Right cardiac atrium (tissue), 5 donors: ENCODE data around the gene RFTN1. TPM values are rescaled to one million over a fixed set of nuclear protein-coding genes. Genes with fewer than 3 reads are reported as not detected.

Source experiments
- ATAC-seq, 2 donors: fragments of 200-7000 bp; cut with Tn5 transposase; one replicate each; pipeline versions ENCODE4 v1.8.0 to v1.9.1; 2020; ENCODE audit warnings: moderate library complexity in 2 of 2, mild to moderate bottlenecking in 1 of 2
- DNase-seq, 3 donors: peaks; one replicate each; pipeline ENCODE4 v3.0.0-alpha.2; 2020
- H3K27ac ChIP-seq: one replicate; pipeline ENCODE4 v1.5.1; 2013; ENCODE audit warnings: mild to moderate bottlenecking, low read length, control low read depth, moderate library complexity
- H3K27me3 ChIP-seq: one replicate; pipeline ENCODE4 v1.6.1; 2013; ENCODE audit not compliant: control insufficient read depth, insufficient read depth
- H3K4me1 ChIP-seq: one replicate; pipeline ENCODE4 v1.6.1; 2013; ENCODE audit warnings: low read length; ENCODE audit not compliant: control insufficient read depth, insufficient read depth
- H3K4me3 ChIP-seq: one replicate; pipeline ENCODE4 v1.5.1; 2013; ENCODE audit warnings: low read length, control low read depth
- H3K9me3 ChIP-seq: one replicate; pipeline ENCODE4 v1.6.1; 2013; ENCODE audit warnings: low read length; ENCODE audit not compliant: control insufficient read depth
- WGBS: extraction: QIAGEN DNeasy Blood & Tissue Kit; methylation state at CpG from one replicate; pipeline ENCODE4 v1.1.7; 2013; 5-methylcytosine and 5-hydroxymethylcytosine counted together
- intact Hi-C, 4 donors: fragments of 100-400 bp; cut with DNase I; formaldehyde crosslinking; loops; one replicate each; pipeline versions ENCODE4 v1.11.0 to v1.14.0; 2022 to 2023
- polyA plus RNA-seq: library from polyadenylated mRNA; stranded (reverse); fragments of 200-250 nt; gene quantifications from one replicate; pipeline ENCODE4 v1.2.3, GENCODE V29; 2013
- total RNA-seq, 4 donors: library from RNA; stranded (reverse); fragmentation: NEBNext Ultra II Directional; extraction: Animal tissue kit (Norgen Biotek cat#: 25700); gene quantifications; one replicate each; pipeline ENCODE4 v1.2.1, GENCODE V29; 2021
- donor health status: healthy with polysubstance abuse.
- donor health status: DM: no; HTN: yes; CAD: no.
- donor health status: DM: no; HTN: no; CAD: no.
- donor health status: DM: no; HTN: yes; CAD: no; lungs with severe emphysema.
- donor health status: DM: yes; HTN: yes; CAD: no.

RFTN1 gene
- total and polyA plus RNA-seq, 5 donors = 17.9 to 23.6 (median 21.2) TPM

DNA sequence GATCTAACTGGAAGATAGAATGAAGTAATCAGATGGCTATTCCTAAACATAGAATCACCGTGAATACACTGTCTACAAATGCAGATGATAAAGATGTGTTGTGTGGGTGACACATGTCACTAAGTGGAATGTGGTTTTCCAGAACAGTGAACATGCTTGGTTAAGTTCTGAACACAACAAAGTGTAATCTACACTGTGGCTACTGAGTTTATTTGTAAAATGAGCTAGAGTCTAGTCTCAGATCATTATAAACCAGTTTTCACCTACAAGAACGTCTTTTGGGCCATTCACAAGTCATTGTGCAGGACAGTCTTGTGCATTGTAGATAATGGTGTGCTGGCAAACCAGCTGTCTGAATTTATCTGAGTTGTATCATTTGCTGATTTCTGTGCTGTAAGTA, 213.2 kb downstream of the RFTN1 start:
- 73% methylated on average over 2 of the region's 2 CpGs for WGBS
- no peak overlapping the region for H3K27ac ChIP-seq
- H3K4me1 ChIP-seq = peaks cover 8% of the 10 kb centered on the region
- H3K4me3 ChIP-seq = no peak overlapping the region
- DNase-seq (no peak), ATAC-seq (no peak)
- H3K9me3 ChIP-seq = no peaks in the 10 kb centered on the region
- intact Hi-C loops = no loop called here
- no peaks in the 10 kb centered on the region for H3K27me3 ChIP-seq

DNA sequence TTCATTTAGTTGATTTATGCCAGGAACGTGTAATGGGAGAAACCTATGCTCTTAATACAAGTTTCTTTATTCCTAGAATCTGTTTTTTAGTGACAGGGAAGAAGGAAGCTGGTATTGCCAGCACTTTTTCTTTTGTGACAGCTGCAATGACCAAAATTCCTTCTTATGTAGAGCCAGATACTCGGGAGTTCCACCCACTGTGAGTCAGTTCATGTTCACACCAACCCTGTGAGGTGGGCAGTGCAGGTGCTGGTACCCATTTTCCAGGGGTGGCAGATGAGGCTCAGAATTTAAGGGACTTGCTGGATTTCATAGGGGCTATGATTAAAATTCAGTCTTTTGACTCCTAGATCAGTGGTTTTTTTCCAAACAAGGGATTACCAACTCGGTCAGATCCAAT, 213.8 kb downstream of the RFTN1 start:
- Histone ChIP-seq H3K4me1 (peaks cover 10% of the 10 kb centered on the region), H3K27me3 (no peaks in the 10 kb centered on the region), H3K4me3 (no peak overlapping the region), H3K27ac (no peak overlapping the region), H3K9me3 (no peaks in the 10 kb centered on the region)
- WGBS = 81% methylated on average over 3 of the region's 3 CpGs
- ATAC-seq = no peak
- intact Hi-C loops = loop anchor here in 1 of 4 donors (10.0 kb wide), 2 partner anchors 65 to 215 kb away; partner anchors contain the start of gene RFTN1
- no peak for DNase-seq

DNA sequence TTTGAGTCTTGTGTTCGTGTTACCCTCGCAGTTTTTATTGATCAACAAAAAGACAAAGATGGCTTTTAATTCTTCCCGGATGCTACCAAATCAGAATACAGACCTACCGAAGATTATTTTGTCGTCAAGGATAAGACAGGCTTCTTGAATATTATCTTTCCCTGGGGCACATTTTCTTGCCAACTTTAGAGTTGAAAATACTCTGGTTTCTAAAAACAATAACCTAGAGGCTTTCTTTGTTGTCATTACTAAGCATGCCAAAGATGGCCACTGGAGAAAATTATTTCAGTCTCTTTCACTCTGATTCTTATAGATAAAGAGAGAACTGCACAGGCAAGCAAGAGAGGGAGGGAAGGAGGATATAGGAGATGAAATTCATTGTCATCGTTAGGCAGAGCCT, 214.6 kb downstream of the RFTN1 start:
- peak in 1 of 2 donors; percentile 13 for ATAC-seq
- no peak for DNase-seq
- intact Hi-C loops = loop anchor here in 1 of 4 donors (10.0 kb wide), 2 partner anchors 66 to 216 kb away; partner anchors contain the start of gene RFTN1
- Histone ChIP-seq H3K4me1 (peaks cover 10% of the 10 kb centered on the region), H3K9me3 (no peaks in the 10 kb centered on the region), H3K27me3 (no peaks in the 10 kb centered on the region), H3K27ac (no peak overlapping the region), H3K4me3 (no peak overlapping the region)
- 39% methylated on average over 6 of the region's 6 CpGs for WGBS

DNA sequence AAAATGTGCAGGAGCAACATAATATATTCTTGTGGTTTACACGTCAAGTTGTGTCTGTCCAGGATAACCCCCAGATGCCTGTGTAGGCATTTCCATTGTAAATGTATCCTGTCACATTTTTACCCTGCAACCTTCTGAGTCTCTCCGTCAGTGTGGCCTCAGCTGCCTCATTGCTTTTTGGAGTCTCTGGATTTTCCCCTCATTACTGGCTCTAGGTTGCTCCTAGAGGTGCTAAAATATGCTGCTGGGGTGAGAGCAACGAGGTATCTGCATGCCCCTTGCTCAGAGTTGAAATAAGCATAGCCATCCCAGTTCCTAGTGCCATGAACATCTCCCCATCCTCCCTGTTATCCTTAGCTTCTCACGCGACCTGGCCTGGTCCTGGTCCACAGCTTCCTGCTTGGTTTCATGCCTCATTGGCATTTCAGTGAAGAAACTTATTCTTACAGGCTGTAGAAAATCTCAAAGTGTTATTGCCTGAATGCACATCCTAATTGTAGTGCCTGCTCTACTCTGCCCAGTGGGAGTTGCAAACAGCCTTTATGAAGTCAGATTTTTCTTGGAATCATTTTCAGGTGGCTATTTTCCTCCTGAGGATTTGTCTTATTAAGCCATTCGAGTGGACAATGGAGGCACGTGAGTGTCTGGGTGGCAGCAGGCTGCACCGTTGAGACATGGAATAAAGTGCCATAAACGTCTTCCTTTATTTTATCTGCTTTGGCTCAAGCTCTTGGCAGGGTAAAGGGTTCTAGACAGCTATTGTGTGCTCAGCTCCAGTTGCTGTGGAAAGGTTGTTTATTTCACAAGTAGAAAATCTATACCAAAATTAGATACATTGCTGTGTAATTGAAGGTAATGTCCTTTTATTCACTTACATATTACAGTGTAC, 215.3 kb downstream of the RFTN1 start:
- no peak overlapping the region for H3K27ac ChIP-seq
- intact Hi-C loops = loop anchor here in 1 of 4 donors (10.0 kb wide), 2 partner anchors 67 to 217 kb away; partner anchors contain the start of gene RFTN1
- WGBS = 53% methylated on average over 9 of the region's 9 CpGs

DNA sequence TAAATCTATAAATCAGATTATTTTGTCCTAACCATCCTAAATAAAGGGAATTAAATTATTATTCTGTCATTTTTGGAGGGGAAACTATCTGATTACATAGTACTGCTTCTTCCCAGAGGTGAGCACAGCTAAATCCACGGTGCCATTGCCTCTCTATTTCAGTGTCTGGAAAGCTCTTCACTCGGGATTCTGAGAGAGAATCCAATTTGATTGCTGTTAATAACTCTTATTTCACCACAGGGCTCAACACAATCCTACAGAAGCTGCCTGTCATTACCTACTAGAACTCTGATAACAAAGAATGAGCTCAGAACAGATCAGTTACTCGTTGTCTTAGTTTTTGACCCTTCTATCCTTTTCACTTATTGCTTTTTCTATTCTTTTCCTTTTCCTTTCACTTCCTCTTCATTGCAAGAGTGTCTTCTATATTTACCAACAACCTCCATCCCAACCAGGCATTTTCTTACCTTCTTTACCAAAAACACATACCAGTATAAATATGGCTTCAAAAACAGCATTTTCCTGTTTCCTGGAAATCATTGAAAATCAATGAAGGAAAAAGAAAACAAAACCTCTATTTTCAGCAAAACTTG, 218.1 kb downstream of the RFTN1 start:
- ATAC-seq = no peak

More for the DNA sequence above, 215.3 kb downstream of the RFTN1 start:
- no peaks in the 10 kb centered on the region for H3K9me3 ChIP-seq
- peak; percentile 69 to 73 for ATAC-seq
- no peaks in the 10 kb centered on the region for H3K27me3 ChIP-seq
- no peak overlapping the region for H3K4me3 ChIP-seq
- peaks cover 10% of the 10 kb centered on the region for H3K4me1 ChIP-seq
- no peak for DNase-seq

DNA sequence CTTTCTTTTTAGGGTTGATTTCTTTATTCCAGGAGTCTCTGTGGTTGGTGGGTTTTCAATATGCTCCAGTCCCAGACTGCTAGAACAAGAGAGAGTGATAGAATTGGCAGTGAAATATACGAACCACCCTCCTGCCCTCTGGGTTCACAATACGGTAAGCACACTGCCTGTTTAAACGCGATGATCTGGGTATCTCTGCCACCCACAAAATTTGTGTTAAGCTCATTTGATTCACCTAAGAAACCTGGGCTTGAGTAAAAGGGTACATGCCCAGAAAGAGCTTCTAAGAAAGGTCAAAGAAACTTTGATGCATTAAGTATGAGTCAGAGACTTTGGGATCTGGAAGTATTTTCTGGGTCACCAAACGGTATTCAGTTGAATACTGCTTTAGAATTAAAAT, 218.7 kb downstream of the RFTN1 start:
- H3K27ac ChIP-seq = no peak overlapping the region
- ATAC-seq (no peak), DNase-seq (no peak)
- intact Hi-C loops = loop anchor here in 1 of 4 donors (10.0 kb wide), 2 partner anchors 70 to 220 kb away; partner anchors contain the start of gene RFTN1
- no peaks in the 10 kb centered on the region for H3K9me3 ChIP-seq
- peaks cover 10% of the 10 kb centered on the region for H3K4me1 ChIP-seq
- WGBS = 77% methylated on average over 5 of the region's 5 CpGs
- H3K27me3 ChIP-seq = no peaks in the 10 kb centered on the region
- H3K4me3 ChIP-seq = no peak overlapping the region

More for the DNA sequence above, 218.1 kb downstream of the RFTN1 start:
- DNase-seq = no peak
- WGBS = 41% methylated on average over 3 of the region's 3 CpGs
- Histone ChIP-seq H3K27ac (no peak overlapping the region), H3K27me3 (no peaks in the 10 kb centered on the region), H3K4me1 (peaks cover 8% of the 10 kb centered on the region), H3K4me3 (no peak overlapping the region), H3K9me3 (no peaks in the 10 kb centered on the region)
- intact Hi-C loops = loop anchor here in 1 of 4 donors (10.0 kb wide), 2 partner anchors 69 to 219 kb away; partner anchors contain the start of gene RFTN1

DNA sequence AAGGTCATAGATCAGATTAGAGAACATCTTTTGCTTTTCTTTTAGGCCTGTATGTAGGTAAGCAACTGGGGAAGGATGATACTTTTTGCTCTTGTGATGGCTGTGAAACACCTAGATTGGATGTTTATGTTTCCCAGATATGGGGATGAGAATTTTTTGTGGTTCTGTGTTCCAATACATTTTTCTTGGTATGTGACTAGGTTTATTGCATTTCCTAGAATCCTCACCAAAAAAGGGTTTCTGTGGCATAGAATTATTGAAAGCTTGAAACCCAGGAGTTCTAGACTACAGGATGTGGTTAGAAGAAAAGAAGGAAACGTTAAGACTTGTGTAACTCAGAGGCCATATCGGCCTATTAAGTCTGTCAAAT, 222.7 kb downstream of the RFTN1 start:
- DNase-seq = no peak
- 52% methylated on average over 2 of the region's 2 CpGs for WGBS
- Histone ChIP-seq H3K4me1 (peaks cover 21% of the 10 kb centered on the region), H3K9me3 (no peaks in the 10 kb centered on the region), H3K27me3 (no peaks in the 10 kb centered on the region), H3K4me3 (no peak overlapping the region), H3K27ac (no peak overlapping the region)
- intact Hi-C loops = loop anchor here in 2 of 4 donors (2.0 to 10.0 kb wide), 3 partner anchors 74 to 260 kb away; partner anchors contain the start of gene RFTN1 (in 1 of the 2)
- no peak for ATAC-seq

DNA sequence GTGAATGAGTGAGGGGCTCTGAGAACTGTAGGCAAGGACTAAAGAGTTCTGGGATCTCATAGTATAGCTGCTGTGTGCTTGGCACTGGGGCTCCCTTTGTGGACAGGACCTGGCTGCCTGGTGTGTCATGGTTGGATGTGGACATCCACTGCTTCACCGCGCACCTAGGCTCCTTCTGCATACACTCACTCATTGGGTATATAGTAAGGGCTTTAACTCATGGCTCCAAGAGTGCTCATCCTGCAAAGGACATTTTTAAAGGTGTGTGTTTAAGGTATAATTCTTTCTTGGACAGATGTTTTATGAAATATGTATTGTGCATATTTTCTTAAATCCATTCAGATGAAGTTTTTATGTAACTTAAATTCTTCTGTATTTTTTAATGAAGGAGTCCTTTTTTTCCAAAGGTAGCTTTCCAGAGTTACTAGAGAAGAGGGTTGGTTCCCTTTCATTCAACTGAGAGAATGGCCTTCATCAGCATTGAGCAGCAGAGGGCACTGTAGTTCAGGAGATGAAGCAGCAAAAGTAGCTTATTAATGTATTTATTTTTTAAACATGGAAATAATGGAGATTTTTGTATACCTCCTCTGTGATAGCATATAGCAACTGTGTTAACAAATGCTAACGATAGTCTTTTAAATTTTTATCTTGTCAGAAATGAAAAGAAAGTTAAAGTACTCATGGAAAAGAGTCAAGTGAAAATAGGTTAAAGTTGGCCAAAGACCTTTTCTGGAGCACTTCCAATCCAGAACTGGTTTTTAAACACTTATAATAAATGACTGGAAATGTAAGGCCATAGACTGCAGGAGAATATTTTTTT, 223.3 kb downstream of the RFTN1 start:
- peak in 1 of 3 donors; percentile 59 for DNase-seq
- H3K4me3 ChIP-seq = no peak overlapping the region
- WGBS = 58% methylated on average over 3 of the region's 3 CpGs
- H3K27ac ChIP-seq = no peak overlapping the region
- intact Hi-C loops = loop anchor here in 2 of 4 donors (2.0 to 10.0 kb wide), 3 partner anchors 75 to 261 kb away; partner anchors contain the start of gene RFTN1 (in 1 of the 2)
- ATAC-seq = no peak
- no peaks in the 10 kb centered on the region for H3K27me3 ChIP-seq
- H3K9me3 ChIP-seq = no peaks in the 10 kb centered on the region
- peaks cover 21% of the 10 kb centered on the region for H3K4me1 ChIP-seq

DNA sequence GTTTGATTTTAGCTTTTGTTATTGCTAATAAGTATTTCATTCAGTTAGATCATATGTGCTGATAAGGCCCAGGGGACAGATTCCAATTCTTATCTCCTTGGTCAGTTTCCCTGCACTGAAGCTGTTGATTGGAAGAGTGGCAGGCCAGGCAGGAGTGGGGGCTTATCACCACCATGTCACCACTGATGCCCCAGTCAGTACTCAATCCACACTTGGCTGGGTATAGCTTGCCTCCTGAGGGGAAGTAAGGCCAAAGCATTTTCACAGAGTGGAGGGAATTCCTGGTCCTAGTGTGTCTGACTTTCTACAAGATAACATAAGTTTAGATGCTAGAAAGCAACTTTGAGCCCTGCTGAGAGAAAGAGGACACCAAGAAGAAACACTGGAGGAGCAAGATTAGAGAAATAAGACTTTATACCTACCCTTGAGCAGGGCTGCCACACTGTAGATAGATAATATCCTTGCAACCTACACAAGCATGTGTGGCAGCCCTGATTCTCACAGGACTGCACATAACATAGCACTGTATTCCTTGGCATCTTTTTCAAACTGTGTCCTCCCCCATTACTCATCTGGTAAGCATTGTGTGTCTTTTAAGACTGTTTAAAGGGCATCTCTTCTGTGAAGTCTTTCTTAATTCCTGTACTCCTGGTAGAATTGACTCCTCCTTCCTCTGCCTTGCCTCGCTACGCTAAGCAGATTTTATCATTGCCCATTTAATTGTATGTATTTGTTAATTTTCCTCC, 224.2 kb downstream of the RFTN1 start:
- Histone ChIP-seq H3K4me3 (no peak overlapping the region), H3K4me1 (peaks cover 20% of the 10 kb centered on the region), H3K9me3 (no peaks in the 10 kb centered on the region), H3K27ac (peak overlapping the region; percentile 63), H3K27me3 (no peaks in the 10 kb centered on the region)
- DNase-seq = no peak
- intact Hi-C loops = loop anchor here in 3 of 4 donors (5.0 kb wide), 2 partner anchors 258 to 263 kb away; no protein-coding TSS in a partner anchor
- peak; percentile 25 to 60 for ATAC-seq
- WGBS = 85% methylated on average over 2 of the region's 2 CpGs

DNA sequence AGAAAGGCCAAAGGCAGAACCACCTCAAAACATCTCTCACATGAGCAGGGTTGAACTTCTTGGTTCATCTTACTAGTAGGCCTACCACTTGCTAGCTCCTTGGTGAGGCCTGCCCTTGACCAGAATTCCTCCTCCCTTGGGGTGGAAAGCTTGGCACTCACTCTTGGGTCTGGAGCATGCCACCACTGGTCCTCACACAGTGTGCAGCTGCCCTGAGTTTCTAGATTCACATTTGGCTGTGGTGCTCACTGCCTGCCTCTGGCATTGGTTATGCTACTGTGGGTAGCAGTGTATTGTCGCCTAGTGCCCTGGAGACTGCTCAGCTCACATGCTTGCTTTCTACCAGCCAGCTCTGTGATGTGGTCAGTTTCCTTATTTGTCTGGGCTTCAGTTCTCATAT, 224.8 kb downstream of the RFTN1 start:
- Histone ChIP-seq H3K9me3 (no peaks in the 10 kb centered on the region), H3K27ac (peak overlapping the region; percentile 68), H3K27me3 (no peaks in the 10 kb centered on the region), H3K4me3 (no peak overlapping the region), H3K4me1 (peaks cover 20% of the 10 kb centered on the region)
- 55% methylated on average over 1 of the region's 1 CpG for WGBS
- DNase-seq (peak in 1 of 3 donors; percentile 55), ATAC-seq (peak; percentile 70 to 89)
- intact Hi-C loops = loop anchor here in 3 of 4 donors (5.0 kb wide), 2 partner anchors 259 to 264 kb away; no protein-coding TSS in a partner anchor
